ENCODE data around the gene PLEKHG4B.
"Not testable (repeated sequence)": the region's sequence is repeated elsewhere in the genome, so short reads cannot be mapped to it uniquely, and the experiment has no call there.

Gene PLEKHG4B

DNA sequence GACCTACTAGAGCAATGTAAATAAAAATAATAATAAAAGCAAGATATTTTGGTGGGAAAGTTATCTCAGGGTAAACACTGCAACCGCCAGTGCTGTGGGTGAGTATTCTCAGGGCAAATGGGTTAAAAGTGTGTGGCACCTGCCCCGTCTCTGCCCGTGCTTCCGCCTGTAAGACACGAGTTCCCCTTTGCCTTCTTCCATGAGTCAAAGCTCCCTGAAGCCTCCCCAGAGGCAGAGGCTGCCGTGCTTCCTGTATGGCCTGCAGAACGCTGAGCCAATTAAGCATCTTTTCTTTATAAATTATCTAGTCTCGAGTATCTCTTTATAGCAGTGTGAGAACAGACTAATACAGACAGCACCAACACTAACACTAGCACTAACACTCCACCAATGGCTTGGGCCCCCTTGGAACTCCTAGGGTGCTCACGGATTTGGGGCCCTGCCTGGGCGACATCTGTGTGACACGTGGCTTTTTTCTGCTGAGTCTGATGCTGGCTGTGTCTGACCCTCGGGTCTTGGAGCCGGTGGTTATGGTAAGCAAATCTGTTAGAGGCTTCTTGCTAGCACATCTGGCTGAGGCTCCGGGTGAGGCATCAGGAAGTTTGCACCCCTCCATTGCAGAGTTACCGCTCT, 10.6 kb downstream of the PLEKHG4B start:
- no peaks in the 10 kb centered on the region for H3K36me3 ChIP-seq (ENCODE audit: insufficient read depth)
- H3K9ac ChIP-seq, result peak overlapping the region; percentile 46
- H3K4me3 ChIP-seq (IDR thresholded peaks at IDR 0.05; ENCODE audit: insufficient read depth, low read depth, low read length), result no peak overlapping the region
- H3K4me1 ChIP-seq (ENCODE audit: low read depth, poor library complexity, severe bottlenecking), result peaks cover 80% of the 10 kb centered on the region
- TF ChIP-seq, protein P1, sequence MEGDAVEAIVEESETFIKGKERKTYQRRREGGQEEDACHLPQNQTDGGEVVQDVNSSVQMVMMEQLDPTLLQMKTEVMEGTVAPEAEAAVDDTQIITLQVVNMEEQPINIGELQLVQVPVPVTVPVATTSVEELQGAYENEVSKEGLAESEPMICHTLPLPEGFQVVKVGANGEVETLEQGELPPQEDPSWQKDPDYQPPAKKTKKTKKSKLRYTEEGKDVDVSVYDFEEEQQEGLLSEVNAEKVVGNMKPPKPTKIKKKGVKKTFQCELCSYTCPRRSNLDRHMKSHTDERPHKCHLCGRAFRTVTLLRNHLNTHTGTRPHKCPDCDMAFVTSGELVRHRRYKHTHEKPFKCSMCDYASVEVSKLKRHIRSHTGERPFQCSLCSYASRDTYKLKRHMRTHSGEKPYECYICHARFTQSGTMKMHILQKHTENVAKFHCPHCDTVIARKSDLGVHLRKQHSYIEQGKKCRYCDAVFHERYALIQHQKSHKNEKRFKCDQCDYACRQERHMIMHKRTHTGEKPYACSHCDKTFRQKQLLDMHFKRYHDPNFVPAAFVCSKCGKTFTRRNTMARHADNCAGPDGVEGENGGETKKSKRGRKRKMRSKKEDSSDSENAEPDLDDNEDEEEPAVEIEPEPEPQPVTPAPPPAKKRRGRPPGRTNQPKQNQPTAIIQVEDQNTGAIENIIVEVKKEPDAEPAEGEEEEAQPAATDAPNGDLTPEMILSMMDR (conservative IDR thresholded peaks at IDR 0.05; ENCODE audit: low read depth, low read length), result no peak
- H3K27me3 ChIP-seq (ENCODE audit: insufficient read depth, low read depth), result no peaks in the 10 kb centered on the region
- H3K27ac ChIP-seq, result peak overlapping the region; percentile 79
- H3K4me2 ChIP-seq, result peak overlapping the region; percentile 79
- H2AFZ ChIP-seq (ENCODE audit: low read depth), result peak overlapping the region; percentile 50
- H3K79me2 ChIP-seq (ENCODE audit: insufficient read depth, low read depth), result peaks cover 13% of the 10 kb centered on the region; the same call in 1 of the 2 replicates
- H4K20me1 ChIP-seq (ENCODE audit: insufficient read depth), result no peaks in the 10 kb centered on the region

DNA sequence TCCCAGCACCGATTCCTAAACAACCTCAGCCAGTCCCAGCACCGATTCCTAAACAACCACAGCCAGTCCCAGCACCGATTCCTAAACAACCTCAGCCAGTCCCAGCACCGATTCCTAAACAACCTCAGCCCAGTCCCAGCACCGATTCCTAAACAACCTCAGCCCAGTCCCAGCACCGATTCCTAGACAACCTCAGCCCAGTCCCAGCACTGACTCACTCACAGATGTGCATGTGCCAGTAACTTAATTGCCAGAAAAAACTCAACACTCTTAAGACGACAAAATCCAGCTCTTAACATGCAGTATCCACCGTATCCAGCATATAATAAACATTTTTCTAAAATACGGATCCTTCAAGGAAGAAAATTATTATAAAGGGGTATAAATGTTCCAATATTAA, 12.1 kb downstream of the PLEKHG4B start:
- H3K27me3 ChIP-seq (ENCODE audit: insufficient read depth, low read depth); H4K20me1 ChIP-seq (ENCODE audit: insufficient read depth); H3K4me3 ChIP-seq (IDR thresholded peaks at IDR 0.05; ENCODE audit: insufficient read depth, low read depth, low read length); H3K27ac ChIP-seq; H3K36me3 ChIP-seq (ENCODE audit: insufficient read depth); H3K9ac ChIP-seq; H2AFZ ChIP-seq (ENCODE audit: low read depth): not testable (repeated sequence)
- Histone ChIP-seq H3K4me2 (peak overlapping the region; percentile 19; the same call in 1 of the 2 replicates), H3K79me2 (ENCODE audit: insufficient read depth, low read depth) (peaks cover 10% of the 10 kb centered on the region; the same call in 1 of the 2 replicates), H3K4me1 (ENCODE audit: low read depth, poor library complexity, severe bottlenecking) (peaks cover 90% of the 10 kb centered on the region)

DNA sequence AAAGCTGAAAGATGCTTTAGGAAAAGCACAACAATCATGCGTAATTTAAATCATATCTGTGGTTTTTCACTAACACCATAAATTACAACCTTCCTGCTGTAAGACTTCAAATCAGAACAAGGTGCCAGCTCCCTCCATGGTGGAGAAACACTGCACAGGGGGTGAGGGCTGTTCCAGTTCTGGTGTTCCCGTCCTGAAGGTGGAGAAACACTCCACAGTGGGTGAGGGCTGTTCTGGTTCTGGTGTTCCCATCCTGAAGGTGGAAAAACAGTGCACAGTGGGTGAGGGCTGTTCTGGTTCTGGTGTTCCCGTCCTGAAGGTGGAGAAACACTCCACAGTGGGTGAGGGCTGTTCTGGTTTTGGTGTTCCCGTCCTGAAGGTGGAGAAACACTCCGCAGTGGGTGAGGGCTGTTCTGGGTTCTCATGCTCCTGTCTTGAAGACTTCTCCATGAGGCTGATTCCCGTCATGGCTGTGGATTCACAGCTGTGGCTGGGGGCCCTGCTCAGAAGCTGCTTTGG, 12.9 kb downstream of the PLEKHG4B start:
- Histone ChIP-seq H3K79me2 (ENCODE audit: insufficient read depth, low read depth) (peaks cover 7% of the 10 kb centered on the region; the same call in 1 of the 2 replicates), H3K4me2 (peak overlapping the region; percentile 25; the same call in 1 of the 2 replicates)

DNA sequence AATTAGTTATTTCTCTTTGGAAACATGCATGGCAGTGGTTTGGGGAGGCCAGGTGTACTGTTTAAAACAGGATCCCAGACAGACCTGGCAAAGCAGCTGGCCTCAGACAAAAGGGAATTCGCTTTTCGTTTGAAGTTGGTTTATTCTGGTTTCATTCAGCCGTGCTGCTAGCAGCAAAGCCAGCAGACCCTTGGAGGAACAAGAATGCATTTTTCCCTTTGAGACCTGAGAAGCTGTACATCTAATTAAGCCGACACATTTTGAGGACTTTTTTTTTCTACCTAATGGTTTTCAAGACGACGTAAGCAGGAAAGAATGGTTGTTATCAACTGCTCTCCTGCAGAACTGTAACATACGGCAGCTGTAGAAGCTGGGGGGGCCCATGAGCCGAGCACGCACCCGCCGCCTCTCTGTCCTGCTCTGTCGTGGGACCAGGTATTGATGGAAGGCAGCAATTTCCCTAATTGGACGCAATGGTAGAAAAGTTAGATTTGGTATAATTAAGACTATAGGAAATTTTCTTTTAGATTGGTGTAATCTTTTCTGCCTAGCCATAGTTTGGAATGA, 13.6 kb downstream of the PLEKHG4B start:
- peak overlapping the region; percentile 25; the same call in 1 of the 2 replicates for H3K4me2 ChIP-seq
- no peak overlapping the region for H3K9ac ChIP-seq
- H3K27me3 ChIP-seq (ENCODE audit: insufficient read depth, low read depth), result no peaks in the 10 kb centered on the region
- TF ChIP-seq, protein P1 (conservative IDR thresholded peaks at IDR 0.05; ENCODE audit: low read depth, low read length), result no peak
- peak overlapping the region; percentile 14; the same call in 1 of the 2 replicates for H3K27ac ChIP-seq
- no peak overlapping the region for H2AFZ ChIP-seq (ENCODE audit: low read depth)
- no peaks in the 10 kb centered on the region for H4K20me1 ChIP-seq (ENCODE audit: insufficient read depth)
- H3K4me3 ChIP-seq (IDR thresholded peaks at IDR 0.05; ENCODE audit: insufficient read depth, low read depth, low read length), result no peak overlapping the region
- peaks cover 6% of the 10 kb centered on the region; the same call in 1 of the 2 replicates for H3K79me2 ChIP-seq (ENCODE audit: insufficient read depth, low read depth)
- H3K36me3 ChIP-seq (ENCODE audit: insufficient read depth), result no peaks in the 10 kb centered on the region
- H3K4me1 ChIP-seq (ENCODE audit: low read depth, poor library complexity, severe bottlenecking), result peaks cover 94% of the 10 kb centered on the region

More for the DNA sequence above, 12.9 kb downstream of the PLEKHG4B start:
- no peak overlapping the region for H2AFZ ChIP-seq (ENCODE audit: low read depth)
- no peak overlapping the region for H3K9ac ChIP-seq
- no peak overlapping the region for H3K4me3 ChIP-seq (IDR thresholded peaks at IDR 0.05; ENCODE audit: insufficient read depth, low read depth, low read length)
- H3K27ac ChIP-seq, result no peak overlapping the region; the same call in 1 of the 2 replicates
- TF ChIP-seq, protein P1 (conservative IDR thresholded peaks at IDR 0.05; ENCODE audit: low read depth, low read length), result no peak
- H3K4me1 ChIP-seq (ENCODE audit: low read depth, poor library complexity, severe bottlenecking), result peaks cover 90% of the 10 kb centered on the region
- H3K27me3 ChIP-seq (ENCODE audit: insufficient read depth, low read depth), result no peaks in the 10 kb centered on the region
- no peaks in the 10 kb centered on the region for H3K36me3 ChIP-seq (ENCODE audit: insufficient read depth)
- no peaks in the 10 kb centered on the region for H4K20me1 ChIP-seq (ENCODE audit: insufficient read depth)

Measured in KMS-11 (cell line).